Omental fat pad (tissue), 4 donors: Measurements from ENCODE around the gene BBOF1. TPM values are rescaled to one million over a fixed set of nuclear protein-coding genes. Genes with fewer than 3 reads are reported as not detected.
"Not testable (repeated sequence)": the region's sequence is repeated elsewhere in the genome, so short reads cannot be mapped to it uniquely, and the experiment has no call there.

Source experiments
- ATAC-seq: fragments of 150-250 bp; one replicate; pipeline ENCODE4 v1.9.1; 2016; ENCODE audit warnings: mild to moderate bottlenecking, moderate library complexity; ENCODE audit not compliant: low FRiP score
- DNase-seq: peaks from one replicate; pipeline ENCODE4 v3.0.0-alpha.2; 2019; ENCODE audit warnings: low spot score
- small RNA-seq: library from RNA; depleted of rRNA; stranded (forward); fragments of <200 nt; gene quantifications from one replicate; pipeline ENCODE3, GENCODE V24; 2016
- total RNA-seq, 4 donors: library from RNA; depleted of rRNA; stranded (reverse); fragments of >200 nt; gene quantifications; one replicate each; pipeline ENCODE4 v1.1.0, GENCODE V29; 2016
- TF ChIP-seq, protein P1 (sequence below), 3 donors: fragments of 450-650 bp; IDR thresholded peaks; one replicate each; pipeline ENCODE4 v1.5.1; 2016 to 2017; ENCODE audit warnings: antibody characterized with exemption in 3 of 3, mild to moderate bottlenecking in 3 of 3, moderate library complexity in 2 of 3

Gene BBOF1
- total RNA-seq, 4 donors from 2014 or later: 4.0 to 10.4 (median 5.7) TPM

DNA sequence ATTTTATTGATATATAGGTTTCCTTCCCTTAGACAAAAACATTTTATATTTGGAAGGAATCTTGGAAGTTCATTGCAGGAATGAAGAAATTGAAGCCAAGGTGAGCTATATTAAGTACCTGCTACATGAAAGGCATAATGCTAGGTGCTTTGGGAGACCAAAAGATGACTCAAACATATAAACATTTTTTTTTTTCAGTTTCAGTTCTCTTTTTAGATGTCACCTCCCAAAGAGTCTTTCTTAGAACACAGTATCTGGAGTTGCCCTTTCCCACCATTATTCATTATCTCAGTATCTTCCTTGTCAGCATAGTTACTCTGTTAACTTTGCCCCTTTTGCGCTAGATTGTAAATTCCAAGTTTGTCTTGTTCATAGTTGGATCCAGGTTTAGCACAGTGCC, 66.7 kb downstream of the BBOF1 start:
- TF ChIP-seq, protein P1, sequence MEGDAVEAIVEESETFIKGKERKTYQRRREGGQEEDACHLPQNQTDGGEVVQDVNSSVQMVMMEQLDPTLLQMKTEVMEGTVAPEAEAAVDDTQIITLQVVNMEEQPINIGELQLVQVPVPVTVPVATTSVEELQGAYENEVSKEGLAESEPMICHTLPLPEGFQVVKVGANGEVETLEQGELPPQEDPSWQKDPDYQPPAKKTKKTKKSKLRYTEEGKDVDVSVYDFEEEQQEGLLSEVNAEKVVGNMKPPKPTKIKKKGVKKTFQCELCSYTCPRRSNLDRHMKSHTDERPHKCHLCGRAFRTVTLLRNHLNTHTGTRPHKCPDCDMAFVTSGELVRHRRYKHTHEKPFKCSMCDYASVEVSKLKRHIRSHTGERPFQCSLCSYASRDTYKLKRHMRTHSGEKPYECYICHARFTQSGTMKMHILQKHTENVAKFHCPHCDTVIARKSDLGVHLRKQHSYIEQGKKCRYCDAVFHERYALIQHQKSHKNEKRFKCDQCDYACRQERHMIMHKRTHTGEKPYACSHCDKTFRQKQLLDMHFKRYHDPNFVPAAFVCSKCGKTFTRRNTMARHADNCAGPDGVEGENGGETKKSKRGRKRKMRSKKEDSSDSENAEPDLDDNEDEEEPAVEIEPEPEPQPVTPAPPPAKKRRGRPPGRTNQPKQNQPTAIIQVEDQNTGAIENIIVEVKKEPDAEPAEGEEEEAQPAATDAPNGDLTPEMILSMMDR (IDR thresholded peaks at IDR 0.05): no peak
- ATAC-seq (no peak), DNase-seq (no peak)

DNA sequence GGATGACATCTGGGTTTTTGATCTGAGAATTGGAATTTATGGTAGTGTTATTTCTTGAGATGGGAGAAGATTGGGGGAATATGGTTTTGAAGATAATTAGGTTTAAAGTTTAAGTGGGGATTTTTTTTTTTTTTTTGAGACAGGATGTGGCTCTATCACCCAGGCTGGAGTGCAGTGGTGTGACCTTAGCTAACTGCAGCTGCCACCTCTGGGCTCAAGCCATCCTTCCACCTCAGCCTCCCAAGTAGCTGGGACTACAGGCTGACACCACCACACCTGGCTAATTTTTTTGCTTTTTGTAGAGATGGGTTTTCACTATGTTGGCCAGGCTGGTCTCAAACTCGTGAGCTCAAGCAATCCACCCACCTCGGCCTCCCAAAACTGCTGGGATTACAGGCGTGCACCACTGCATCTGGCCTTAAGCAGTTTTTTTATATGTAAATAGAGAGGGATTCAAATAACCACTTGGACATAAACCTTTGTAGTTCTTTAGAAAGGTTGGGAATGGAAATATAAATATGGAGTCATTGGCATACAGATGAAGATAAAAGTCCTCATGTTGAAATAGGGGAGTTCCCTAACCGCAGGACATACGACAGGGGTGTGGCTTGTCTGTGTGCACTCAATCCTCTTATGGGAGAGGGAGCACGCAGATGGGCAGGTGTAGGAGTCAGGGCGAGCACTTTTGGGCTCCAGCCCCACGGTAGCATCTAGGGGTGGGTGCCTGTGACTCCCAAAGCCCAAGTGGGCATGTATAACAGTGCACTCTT, 70.3 kb downstream of the BBOF1 start:
- no peak for ATAC-seq
- DNase-seq: no peak
- TF ChIP-seq, protein P1 (IDR thresholded peaks at IDR 0.05): no peak

DNA sequence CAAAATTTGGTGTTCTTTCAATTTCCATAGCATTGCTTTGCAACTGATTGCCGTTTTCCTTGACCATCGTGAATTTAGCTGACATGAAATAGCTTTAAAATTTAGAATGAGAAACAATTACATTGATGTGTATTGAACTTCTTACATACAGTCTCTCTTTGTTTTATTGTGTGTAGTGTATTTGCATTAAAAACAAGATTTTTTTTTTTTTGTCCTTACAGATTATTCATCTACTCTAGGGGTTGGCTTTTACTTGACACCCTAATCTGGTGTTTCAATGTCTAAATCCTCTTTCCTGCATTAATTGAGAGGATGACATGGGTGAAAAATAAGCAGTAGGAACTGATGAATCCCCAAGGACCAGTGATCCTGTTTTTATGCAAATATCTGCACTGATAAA, 86.2 kb downstream of the BBOF1 start:
- TF ChIP-seq, protein P1 (IDR thresholded peaks at IDR 0.05): no peak
- DNase-seq (no peak), ATAC-seq (no peak)

DNA sequence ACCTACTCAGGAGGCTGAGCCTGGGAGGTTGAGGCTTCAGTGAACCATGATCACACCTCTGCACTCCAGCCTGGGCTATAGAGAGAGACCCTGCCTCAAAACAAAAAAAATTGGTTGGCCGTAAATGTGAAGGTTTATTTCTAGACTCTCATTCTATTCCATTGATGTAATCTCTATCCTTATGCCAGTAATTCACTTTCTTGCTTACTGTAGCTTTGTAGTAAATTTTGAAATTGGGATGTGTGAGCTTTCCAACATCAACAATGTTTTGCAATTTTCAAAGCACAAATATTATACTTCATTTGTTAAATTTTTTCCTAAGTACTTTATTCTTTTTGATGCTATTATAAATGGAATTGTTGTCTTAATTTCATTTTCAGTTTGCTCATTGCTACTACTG, 90.2 kb downstream of the BBOF1 start:
- DNase-seq: no peak
- TF ChIP-seq, protein P1 (IDR thresholded peaks at IDR 0.05): no peak
- no peak for ATAC-seq

DNA sequence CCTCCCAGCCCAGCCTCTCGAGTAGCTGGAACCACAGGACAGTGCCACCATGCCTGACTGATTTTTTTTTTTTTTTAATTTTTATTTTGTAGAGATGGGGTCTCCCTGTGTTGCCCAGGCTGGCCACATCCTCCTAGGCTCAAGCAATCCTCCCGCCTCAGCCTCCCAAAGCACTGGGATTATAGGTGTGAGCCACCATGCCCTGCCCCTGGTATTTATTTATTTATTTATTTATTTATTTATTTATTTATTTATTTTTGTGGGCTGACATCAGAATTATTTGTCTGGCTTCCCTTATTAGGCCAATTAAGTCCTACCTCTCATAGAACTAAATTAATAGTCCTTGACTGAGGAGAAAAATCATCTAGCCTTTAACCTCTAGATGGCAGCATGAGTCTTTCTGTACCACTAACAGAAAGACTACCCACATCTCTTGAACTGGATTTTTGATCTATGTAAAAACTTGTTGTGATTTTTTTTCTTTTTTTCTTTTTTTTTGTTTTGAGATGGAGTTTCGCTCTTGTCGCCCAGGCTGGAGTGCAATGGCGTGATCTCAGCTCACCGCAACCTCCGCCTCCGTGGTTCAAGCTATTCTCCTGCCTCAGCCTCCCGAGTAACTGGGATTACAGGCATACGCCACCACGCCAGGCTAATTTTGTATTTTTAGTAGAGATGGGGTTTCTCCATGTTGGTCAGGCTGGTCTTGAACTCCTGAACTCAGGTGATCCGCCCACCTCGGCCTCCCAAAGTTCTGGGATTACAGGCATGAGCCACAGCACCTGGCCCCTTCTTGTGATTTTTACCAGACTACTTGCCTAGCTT, 92.5 kb downstream of the BBOF1 start:
- ATAC-seq: peak; percentile 70
- DNase-seq: not testable (repeated sequence)

Small RNA genes lying within 50 kb of the gene (small RNA-seq; reads per million reads assigned to genes)
- gene AC005480.2: not detected

Other genes with a start within 250 kb of the BBOF1 start
- gene PTGR2, start 167.5 kb upstream of the BBOF1 start, total RNA-seq: 10 to 100 TPM in 1 of 4 donors, 1 to 10 TPM in 3; 3.8 to 10.7 (median 4.9) TPM
- 10 to 100 TPM; 39.7 to 71.7 (median 54.1) TPM for gene ZNF410, start 132.5 kb upstream of the BBOF1 start, total RNA-seq
- gene FAM161B, start 69.3 kb upstream of the BBOF1 start, total RNA-seq: 1 to 10 TPM; 1.8 to 6.5 (median 3.1) TPM
- gene COQ6, start 69.0 kb upstream of the BBOF1 start, total RNA-seq: 10 to 100 TPM; 17.8 to 57.2 (median 27.4) TPM
- gene ENTPD5, start 61 bp upstream of the BBOF1 start, total RNA-seq: 10 to 100 TPM in 3 of 4 donors, 1 to 10 TPM in 1; 6.8 to 12.7 (median 12.0) TPM
- gene ALDH6A1, start 65.1 kb downstream of the BBOF1 start, total RNA-seq: 10 to 100 TPM; 42.8 to 70.4 (median 59.8) TPM
- gene LIN52, start 65.6 kb downstream of the BBOF1 start, total RNA-seq: 10 to 100 TPM in 3 of 4 donors, 1 to 10 TPM in 1; 5.6 to 11.3 (median 10.8) TPM
- not detected for gene VSX2, start 220.1 kb downstream of the BBOF1 start, total RNA-seq